Stomach (tissue), 9 donors: Measurements from ENCODE around the gene SCMH1. TPM values are rescaled to one million over a fixed set of nuclear protein-coding genes. Genes with fewer than 3 reads are reported as not detected.

Experiments
- DNase-seq, 2 donors: peaks; one replicate each; pipeline versions ENCODE4 v3.0.0 to v3.0.0-alpha.2; 2013 to 2019
- H3K27ac ChIP-seq, 5 donors: fragments of 200-600 bp in 4 of 5; sonication (generic) in 4 of 5; one replicate each; pipeline ENCODE4 v1.5.1; 2013 to 2019; ENCODE audit warnings: mild to moderate bottlenecking in 1 of 5, moderate library complexity in 1 of 5
- H3K27me3 ChIP-seq, 3 donors: fragments of 200-600 bp; sonication (generic); one replicate each; pipeline ENCODE4 v1.5.1; 2017 to 2019; ENCODE audit warnings: mixed run types in 1 of 3
- H3K36me3 ChIP-seq, 4 donors: fragments of 200-600 bp; sonication (generic); 1 replicate in 3 of 4; 2 replicates in 1 of 4; pipeline ENCODE4 v1.5.1; 2016 to 2019
- H3K4me1 ChIP-seq, 4 donors: fragments of 200-600 bp; sonication (generic); one replicate each; pipeline ENCODE4 v1.5.1; 2016 to 2019
- H3K4me3 ChIP-seq, 4 donors: fragments of 200-600 bp; sonication (generic) in 3 of 4; one replicate each; pipeline ENCODE4 v1.5.1; 2016 to 2019; ENCODE audit warnings: mild to moderate bottlenecking in 1 of 4
- H3K9me3 ChIP-seq, 4 donors: fragments of 200-600 bp; sonication (generic); one replicate each; pipeline ENCODE4 v1.5.1; 2016 to 2019
- EP300 ChIP-seq: sonication (generic); formaldehyde crosslinking; IDR thresholded peaks from one replicate; pipeline ENCODE4 v1.6.1; 2017; ENCODE audit warnings: antibody characterized with exemption
- POLR2A ChIP-seq, 4 donors: fragments of 450-650 bp; IDR thresholded peaks; one replicate each; pipeline ENCODE4 v1.6.1; 2016; ENCODE audit warnings: antibody characterized with exemption in 4 of 4, control low read depth in 2 of 4, mild to moderate bottlenecking in 1 of 4, moderate library complexity in 1 of 4
- POLR2AphosphoS5 ChIP-seq, 3 donors: sonication (generic); formaldehyde crosslinking; IDR thresholded peaks; one replicate each; pipeline ENCODE4 v1.6.1; 2016; ENCODE audit warnings: antibody characterized with exemption in 3 of 3
- WGBS, 5 donors: extraction: QIAGEN DNeasy Blood & Tissue Kit in 3 of 5; methylation state at CpG; one replicate each; pipeline versions ENCODE4 v1.1.5 to v1.1.7; 2013 to 2018; 5-methylcytosine and 5-hydroxymethylcytosine counted together
- intact Hi-C: fragments of 100-400 bp; cut with DNase I; formaldehyde crosslinking; loops from one replicate; pipeline ENCODE4 v1.15.1; 2023; ENCODE audit warnings: low total_unique reads
- polyA plus RNA-seq, 3 donors: library from polyadenylated mRNA; stranded (reverse); fragments of 200-250 nt; gene quantifications; one replicate each; pipeline ENCODE4 v1.2.3, GENCODE V29; 2013
- total RNA-seq, 5 donors: library from RNA; depleted of rRNA; stranded (reverse); fragments of >200 nt; gene quantifications; one replicate each; pipeline versions ENCODE4 v1.1.0 to v1.2.3, GENCODE V29; 2014 to 2016
- TF ChIP-seq, protein P1 (sequence below), 7 experiments: fragments of 450-650 bp in 4 of 7; fragments of 200-600 bp in 3 of 7; sonication (generic) in 3 of 7; IDR thresholded peaks; one replicate each; pipeline ENCODE4 v1.5.1; 2016 to 2019; ENCODE audit warnings: antibody characterized with exemption in 7 of 7, control low read depth in 2 of 7, mild to moderate bottlenecking in 1 of 7
- donor health status: healthy with polysubstance abuse.
- donor health status: Bipolar disorder and iron deficiency.
- donor health status: healthy.

Gene SCMH1
- total and polyA plus RNA-seq, 8 donors = 22.6 to 84.6 (median 35.6) TPM

DNA sequence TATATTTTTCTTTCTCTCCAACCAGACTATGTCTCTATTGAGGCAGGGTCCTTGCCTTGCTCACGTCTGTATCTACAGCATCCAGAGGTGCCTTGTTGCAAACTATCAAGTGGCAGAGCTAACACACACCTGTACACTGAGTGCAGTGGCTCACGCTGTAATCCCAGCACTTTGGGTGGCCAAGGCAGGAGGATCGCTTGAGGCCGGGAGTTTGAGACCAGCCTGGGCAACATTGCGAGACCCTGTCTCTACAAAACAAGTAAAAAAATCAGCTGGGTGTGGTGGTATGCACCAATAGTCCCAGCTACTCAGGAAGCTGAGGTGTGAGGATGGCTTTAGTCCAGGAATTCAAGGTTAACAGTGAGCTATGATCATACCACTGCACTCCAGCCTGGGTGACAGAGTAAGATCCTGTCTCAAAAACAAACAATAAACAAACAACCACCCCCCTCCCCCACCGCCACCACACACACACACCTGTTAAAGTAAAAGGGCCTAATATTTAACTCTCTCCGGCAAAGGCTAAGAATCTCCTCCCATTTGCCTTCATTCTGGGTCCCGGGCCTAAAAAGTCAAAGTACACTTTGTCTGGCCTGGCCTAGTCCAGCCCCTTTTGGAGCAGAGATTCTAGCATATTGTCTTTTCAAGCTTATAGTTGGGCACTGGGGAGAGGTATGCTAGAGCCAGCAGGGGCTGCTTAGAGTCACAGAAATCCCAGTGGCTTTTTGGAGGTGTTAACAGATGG, 211.1 kb downstream of the SCMH1 start:
- DNase-seq = no peak
- Histone ChIP-seq H3K4me3 (no peak overlapping the region), H3K4me1 (no peaks in the 10 kb centered on the region), H3K9me3 (no peaks in the 10 kb centered on the region), H3K27ac (no peak overlapping the region), H3K36me3 (peaks cover 28 to 100% (median 98%) of the 10 kb centered on the region in 4 donors), H3K27me3 (no peaks in the 10 kb centered on the region)
- intact Hi-C loops = no loop called here
- 86 to 98% (median 92%) methylated on average over 8 of the region's 8 CpGs for WGBS, 5 donors
- TF ChIP-seq, protein P1, sequence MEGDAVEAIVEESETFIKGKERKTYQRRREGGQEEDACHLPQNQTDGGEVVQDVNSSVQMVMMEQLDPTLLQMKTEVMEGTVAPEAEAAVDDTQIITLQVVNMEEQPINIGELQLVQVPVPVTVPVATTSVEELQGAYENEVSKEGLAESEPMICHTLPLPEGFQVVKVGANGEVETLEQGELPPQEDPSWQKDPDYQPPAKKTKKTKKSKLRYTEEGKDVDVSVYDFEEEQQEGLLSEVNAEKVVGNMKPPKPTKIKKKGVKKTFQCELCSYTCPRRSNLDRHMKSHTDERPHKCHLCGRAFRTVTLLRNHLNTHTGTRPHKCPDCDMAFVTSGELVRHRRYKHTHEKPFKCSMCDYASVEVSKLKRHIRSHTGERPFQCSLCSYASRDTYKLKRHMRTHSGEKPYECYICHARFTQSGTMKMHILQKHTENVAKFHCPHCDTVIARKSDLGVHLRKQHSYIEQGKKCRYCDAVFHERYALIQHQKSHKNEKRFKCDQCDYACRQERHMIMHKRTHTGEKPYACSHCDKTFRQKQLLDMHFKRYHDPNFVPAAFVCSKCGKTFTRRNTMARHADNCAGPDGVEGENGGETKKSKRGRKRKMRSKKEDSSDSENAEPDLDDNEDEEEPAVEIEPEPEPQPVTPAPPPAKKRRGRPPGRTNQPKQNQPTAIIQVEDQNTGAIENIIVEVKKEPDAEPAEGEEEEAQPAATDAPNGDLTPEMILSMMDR (IDR thresholded peaks at IDR 0.05) = no peak
- TF ChIP-seq POLR2A (IDR thresholded peaks at IDR 0.05) = no peak
- no peak for TF ChIP-seq EP300
- TF ChIP-seq POLR2AphosphoS5 (IDR thresholded peaks at IDR 0.05) = no peak

DNA sequence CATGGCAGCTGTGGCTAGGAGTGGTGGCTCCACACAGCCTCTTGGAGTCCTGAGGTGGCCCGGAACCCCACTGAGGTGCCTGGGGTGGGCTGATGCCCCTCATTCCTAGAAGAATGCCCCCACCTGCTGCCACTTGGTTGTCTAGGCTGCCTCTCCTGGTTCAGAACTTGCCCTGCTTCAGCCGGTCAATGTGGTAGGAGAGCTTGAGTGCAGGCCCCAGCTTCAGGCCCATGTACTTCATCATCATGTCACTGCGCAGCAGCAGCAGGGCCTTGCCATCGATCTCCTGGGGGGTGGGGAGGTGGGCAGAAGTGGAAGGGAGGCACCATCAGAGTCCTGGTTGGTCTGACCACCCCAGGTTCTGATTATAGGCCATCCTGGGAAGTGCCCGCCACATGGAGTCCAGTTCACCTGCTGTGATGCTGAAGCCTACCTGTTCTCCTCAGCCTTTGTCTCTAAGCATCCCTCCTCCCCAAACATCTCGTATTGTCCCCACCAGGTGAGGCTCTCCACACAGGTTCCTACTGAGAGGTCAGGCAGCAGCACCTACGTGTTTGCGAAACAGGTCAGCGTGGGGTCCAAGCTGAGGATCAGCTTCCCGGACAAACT, 214.0 kb downstream of the SCMH1 start:
- intact Hi-C loops = no loop called here
- no peaks in the 10 kb centered on the region for H3K9me3 ChIP-seq
- H3K36me3 ChIP-seq = peaks cover 14 to 96% (median 85%) of the 10 kb centered on the region in 4 donors
- no peak for DNase-seq
- H3K4me3 ChIP-seq = no peak overlapping the region
- no peaks in the 10 kb centered on the region for H3K27me3 ChIP-seq
- WGBS, 5 donors = 97 to 98% (median 97%) methylated on average over 9 to 10 of the region's 10 CpGs
- H3K4me1 ChIP-seq = no peaks in the 10 kb centered on the region
- TF ChIP-seq POLR2A (IDR thresholded peaks at IDR 0.05) (no peak), POLR2AphosphoS5 (IDR thresholded peaks at IDR 0.05) (no peak), EP300 (no peak)
- TF ChIP-seq, protein P1 (IDR thresholded peaks at IDR 0.05) = no peak
- no peak overlapping the region for H3K27ac ChIP-seq

DNA sequence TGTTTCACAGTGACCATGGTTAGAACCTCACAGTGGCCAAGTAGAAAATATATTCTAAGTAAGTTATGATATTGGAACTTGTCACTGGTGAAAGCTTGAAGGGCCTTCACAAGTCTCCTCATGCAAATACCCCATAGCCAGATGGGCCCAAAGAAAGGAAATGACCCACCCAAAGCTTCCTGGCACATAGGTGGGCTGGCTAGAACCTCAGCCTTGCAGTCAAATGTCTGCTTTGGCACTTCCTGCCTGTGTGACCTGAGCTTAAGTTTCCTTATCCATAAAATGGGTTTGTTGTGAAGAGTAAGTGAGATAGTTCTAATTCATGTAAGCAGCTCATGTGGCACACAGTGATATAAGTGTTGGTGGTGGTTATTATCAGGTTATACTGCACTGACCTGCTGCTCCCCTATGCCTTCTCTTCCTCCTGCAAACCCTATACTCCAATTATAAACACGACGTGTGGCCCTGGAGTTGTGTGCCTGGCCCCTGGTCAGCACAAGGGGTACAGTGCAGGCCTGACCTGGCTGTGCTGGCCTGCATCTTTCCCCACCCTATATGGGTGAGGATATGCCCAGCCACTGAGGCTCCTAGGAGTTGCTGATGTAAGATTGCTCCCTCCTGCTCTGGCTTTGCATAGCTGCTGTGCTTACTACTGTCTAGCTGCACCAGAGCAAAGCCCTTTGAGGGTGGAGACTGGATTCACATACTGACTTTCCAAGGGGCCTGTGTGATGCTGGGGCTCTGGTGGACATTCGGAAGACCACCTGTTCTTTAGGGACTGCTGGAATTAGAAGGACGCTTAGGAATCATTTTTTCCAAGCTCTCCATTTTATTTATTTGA, 215.9 kb downstream of the SCMH1 start:
- intact Hi-C loops = no loop called here
- peaks cover 0 to 10% (median 5%) of the 10 kb centered on the region in 4 donors for H3K4me1 ChIP-seq
- H3K27me3 ChIP-seq = no peaks in the 10 kb centered on the region
- 90 to 97% (median 93%) methylated on average over 4 of the region's 4 CpGs for WGBS, 5 donors
- H3K27ac ChIP-seq = no peak overlapping the region
- peaks cover 6 to 76% (median 70%) of the 10 kb centered on the region in 4 donors for H3K36me3 ChIP-seq
- TF ChIP-seq, protein P1 (IDR thresholded peaks at IDR 0.05) = no peak
- TF ChIP-seq EP300 (no peak), POLR2AphosphoS5 (IDR thresholded peaks at IDR 0.05) (no peak)
- no peak overlapping the region for H3K4me3 ChIP-seq
- DNase-seq = no peak
- H3K9me3 ChIP-seq = no peaks in the 10 kb centered on the region

DNA sequence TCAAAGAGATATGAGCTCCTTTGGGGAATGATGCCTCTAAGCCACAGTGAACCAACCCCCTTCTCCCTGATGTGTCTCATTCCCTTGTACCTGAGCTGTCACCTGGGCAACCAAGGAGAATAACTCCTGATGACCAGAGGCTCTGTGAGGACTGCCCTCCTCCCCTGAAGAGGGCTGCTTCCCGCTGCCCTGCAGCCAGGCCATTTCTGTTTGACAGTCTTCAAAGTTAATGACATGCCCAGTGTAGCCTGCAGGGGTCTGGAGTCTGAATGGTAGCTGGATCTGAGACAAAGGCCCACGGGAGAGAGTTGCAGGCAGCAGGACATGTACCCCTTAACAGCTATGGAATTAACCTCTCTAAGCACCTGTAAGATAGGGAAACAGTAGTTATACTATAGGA, 217.2 kb downstream of the SCMH1 start:
- no peaks in the 10 kb centered on the region for H3K27me3 ChIP-seq
- intact Hi-C loops = no loop called here
- peaks cover 6 to 64% (median 57%) of the 10 kb centered on the region in 4 donors for H3K36me3 ChIP-seq
- no peak overlapping the region for H3K27ac ChIP-seq
- no peak overlapping the region for H3K4me3 ChIP-seq
- TF ChIP-seq EP300 (no peak), POLR2AphosphoS5 (IDR thresholded peaks at IDR 0.05) (no peak), POLR2A (IDR thresholded peaks at IDR 0.05) (no peak)
- TF ChIP-seq, protein P1 (IDR thresholded peaks at IDR 0.05) = no peak
- peaks cover 0 to 17% (median 10%) of the 10 kb centered on the region in 4 donors for H3K4me1 ChIP-seq
- no peak for DNase-seq
- no peaks in the 10 kb centered on the region for H3K9me3 ChIP-seq
- 62 to 90% (median 69%) methylated on average over 2 of the region's 2 CpGs for WGBS, 5 donors
